ENCODE measurements around the gene NDUFB11. TPM values are rescaled to one million over a fixed set of nuclear protein-coding genes. Genes with fewer than 3 reads are reported as not detected.

NDUFB11 gene
- total and polyA plus RNA-seq, 9 of the 15 experiments (the other 6 are each of a cell fraction or from before 2014, with no cell fraction given) = 20.9 to 269 (median 86.8) TPM

GRCh38 chrX:47144626-47145394, at the start of gene NDUFB11, which contains the start of gene RBM10 (continued):
- TF ChIP-seq PKNOX1 (IDR thresholded peaks at IDR 0.05) (peak; percentile 93), PURB (CRISPR knock-in tag; IDR thresholded peaks at IDR 0.05; ENCODE audit: low read depth) (no peak), RCOR1 (IDR thresholded peaks at IDR 0.05; ENCODE audit: borderline replicate concordance in 1 of 2, low read depth in 2 of 2, low read length in 2 of 2) (no peak), ATF2 (CRISPR knock-in tag; IDR thresholded peaks at IDR 0.05) (no peak), ZNF280A (IDR thresholded peaks at IDR 0.05; ENCODE audit: low read depth, partially characterized antibody) (no peak), ARID3A (IDR thresholded peaks at IDR 0.05; ENCODE audit: borderline replicate concordance, low read depth, low read length) (0 out of 2 replicates have a peak, but pooled peaks have one; percentile 18), ZZZ3 (IDR thresholded peaks at IDR 0.05) (no peak), PTRF (tag; IDR thresholded peaks at IDR 0.05) (no peak), MXI1 (IDR thresholded peaks at IDR 0.05; ENCODE audit: low read depth, low read length) (no peak), POLR2A (conservative IDR thresholded peaks at IDR 0.05) (peak; percentile 88), SIN3B (IDR thresholded peaks at IDR 0.05; ENCODE audit: low read depth) (0 out of 2 replicates have a peak, but pooled peaks have one; percentile 37), PHB2 (IDR thresholded peaks at IDR 0.05; ENCODE audit: low read depth) (no peak), HMG20B (CRISPR knock-in tag; IDR thresholded peaks at IDR 0.05) (no peak), RBM17 (IDR thresholded peaks at IDR 0.05; ENCODE audit: borderline replicate concordance, low read depth, low read length) (no peak), SMARCA4 (IDR thresholded peaks at IDR 0.05) (no peak), KLF1 (tag; IDR thresholded peaks at IDR 0.05) (0 out of 2 replicates have a peak, but pooled peaks have one; percentile 49), L3MBTL2 (IDR thresholded peaks at IDR 0.05) (peak; percentile 95), ZNF512 (tag; IDR thresholded peaks at IDR 0.05) (no peak), MCM3 (IDR thresholded peaks at IDR 0.05) (no peak), SETDB1 (IDR thresholded peaks at IDR 0.05; ENCODE audit: low read length) (no peak), POLR2G (IDR thresholded peaks at IDR 0.05; ENCODE audit: low read depth, low read length) (peak; percentile 91), RFX1 (IDR thresholded peaks at IDR 0.05) (no peak)
